CD4-positive, alpha-beta T cell treated with Interferon alpha-2 for 1 hour (primary cell): Measurements from ENCODE around the gene PITPNB.

Experiments
- DNase-seq, 2 donors: peaks; one replicate each; pipeline ENCODE4 v3.0.0-alpha.2; 2020 to 2022

PITPNB gene

DNA sequence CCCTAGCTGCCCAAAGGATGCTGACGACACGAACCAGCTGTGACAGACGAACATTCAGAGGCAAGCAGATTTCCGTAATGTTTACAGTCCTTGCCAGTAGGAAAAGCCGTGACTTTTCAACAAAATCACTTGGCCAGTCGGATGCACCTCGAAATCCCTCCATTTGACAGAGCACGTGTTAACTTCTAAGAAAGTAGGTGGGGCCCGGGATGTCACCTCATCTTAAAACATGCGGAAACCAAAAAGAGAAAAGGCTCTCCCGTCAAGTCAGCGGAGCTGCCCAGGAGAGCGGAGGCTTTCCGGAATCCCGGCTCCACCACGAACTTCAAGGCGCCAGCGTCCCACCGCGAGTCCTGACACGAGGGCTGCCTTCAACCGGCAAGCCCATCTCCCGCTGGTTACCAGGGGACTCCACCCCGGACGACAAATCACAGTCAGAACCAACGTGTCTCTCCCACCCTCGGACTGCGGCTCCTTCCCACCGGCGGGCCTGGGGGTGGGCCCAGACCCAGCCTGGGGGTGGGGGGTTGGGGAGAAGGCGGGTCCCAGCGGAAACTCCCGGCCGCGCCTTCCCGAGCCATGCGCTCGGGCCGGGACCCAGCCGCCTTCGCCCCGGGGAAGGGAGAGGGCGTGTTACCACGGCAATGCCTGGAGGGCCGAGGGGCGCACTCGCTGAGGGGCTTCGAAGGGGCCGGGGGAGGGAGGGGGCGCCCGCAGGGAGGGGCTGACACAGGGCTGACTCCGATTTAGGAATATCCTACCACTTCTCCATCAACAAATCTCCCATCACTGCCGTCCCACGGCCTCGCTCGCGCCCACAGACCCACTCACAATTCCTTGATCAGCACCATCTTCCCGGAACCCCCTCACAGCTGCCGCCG, 475 bp downstream of the PITPNB start:
- peak; percentile 37 to 65 for DNase-seq

DNA sequence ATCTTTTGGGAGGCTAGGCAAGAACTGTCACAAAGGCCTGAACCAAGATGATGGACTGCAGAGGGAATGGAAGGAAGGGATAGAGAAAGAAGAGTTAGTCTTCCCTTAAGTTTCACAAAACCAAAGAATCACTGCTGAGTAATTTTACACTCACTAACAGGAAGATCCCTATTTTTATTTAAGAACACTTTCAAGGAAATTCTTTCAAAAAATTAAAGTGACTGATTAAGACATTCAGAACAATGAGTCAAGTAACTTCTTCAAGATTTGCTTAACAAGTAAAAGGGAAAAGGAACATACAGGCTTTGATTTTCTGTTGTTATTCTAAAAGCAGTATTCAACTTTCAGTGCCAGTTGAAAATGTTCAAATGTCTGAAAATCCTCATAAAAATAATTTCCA, 3.1 kb downstream of the PITPNB start:
- DNase-seq: no peak

DNA sequence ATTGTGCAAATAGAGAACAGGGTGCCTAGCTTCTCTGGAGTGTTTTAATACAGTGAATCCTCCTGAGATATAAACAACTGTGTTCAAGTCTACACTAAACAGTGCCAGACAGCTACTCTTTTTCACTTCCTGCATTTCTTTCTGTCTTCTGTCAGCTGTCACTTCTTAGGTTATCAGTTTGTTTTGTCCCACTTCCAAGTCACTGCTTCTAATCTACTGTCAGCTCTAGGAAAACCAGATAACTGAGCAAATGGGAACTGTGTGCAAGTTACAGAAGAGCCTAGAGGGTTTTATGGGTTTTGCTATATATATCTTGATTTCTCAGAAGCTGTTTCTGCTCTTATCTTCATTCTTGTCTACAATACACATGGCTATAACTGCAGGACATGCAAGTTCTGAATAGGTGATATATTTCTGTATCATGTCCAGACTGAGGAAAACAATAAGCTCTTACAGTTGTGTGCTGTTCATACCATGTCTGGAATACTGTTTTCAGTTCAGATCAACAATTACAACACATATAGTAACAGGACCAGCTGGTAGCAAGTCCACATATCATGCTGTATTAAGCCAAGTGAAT, 5.8 kb downstream of the PITPNB start:
- DNase-seq: no peak

- no peak for DNase-seq
Observed at GRCh38 chr22:27912101-27912500, 7.0 kb downstream of the PITPNB start.

GRCh38 chr22:27911330-27911729, 7.7 kb downstream of the PITPNB start:
- no peak for DNase-seq

DNA sequence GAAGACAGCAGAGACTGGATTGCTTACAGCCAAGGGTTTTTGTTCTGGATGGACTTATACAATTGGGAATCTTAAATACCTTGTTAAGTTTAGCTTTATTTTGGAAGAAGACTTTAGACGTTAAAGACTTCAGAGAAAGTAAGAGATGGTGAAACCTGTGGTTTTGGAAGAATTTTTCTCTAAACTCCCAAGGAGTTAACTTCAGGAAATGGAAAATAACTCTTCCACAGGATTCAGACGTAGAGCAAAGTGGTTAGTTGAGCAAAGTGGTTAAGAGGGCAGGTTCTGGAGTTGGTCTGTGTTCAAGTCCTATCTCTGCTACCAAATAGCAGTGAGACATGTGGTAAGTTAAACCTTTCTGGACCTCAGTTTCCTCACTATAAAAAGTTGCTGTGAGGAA, 12.8 kb downstream of the PITPNB start:
- DNase-seq: no peak

DNA sequence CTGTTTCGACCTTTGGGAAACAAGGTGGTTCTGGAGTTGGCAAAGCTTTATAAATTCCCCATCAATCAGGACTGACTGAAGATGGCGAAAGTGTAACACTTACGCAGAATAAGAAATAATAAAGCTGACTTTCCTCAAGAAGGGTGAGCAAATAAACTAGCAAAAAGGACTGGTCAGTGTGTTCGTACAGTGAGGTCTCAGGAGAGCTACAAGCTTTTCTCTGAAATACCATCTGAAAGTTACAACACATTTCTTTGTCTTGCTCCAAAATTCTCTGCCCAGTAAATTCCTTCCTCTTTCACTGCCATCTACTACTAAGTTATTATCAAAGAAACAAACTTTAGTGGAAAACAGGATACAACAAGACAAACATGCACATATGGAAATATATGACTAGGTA, 13.4 kb downstream of the PITPNB start:
- DNase-seq: no peak

- DNase-seq: peak in 1 of 2 donors; percentile 28
Observed at GRCh38 chr22:27903805-27904473, 15.1 kb downstream of the PITPNB start.

GRCh38 chr22:27900153-27900552, 18.9 kb downstream of the PITPNB start:
- no peak for DNase-seq

GRCh38 chr22:27896245-27896644, 22.8 kb downstream of the PITPNB start:
- DNase-seq: no peak

DNA sequence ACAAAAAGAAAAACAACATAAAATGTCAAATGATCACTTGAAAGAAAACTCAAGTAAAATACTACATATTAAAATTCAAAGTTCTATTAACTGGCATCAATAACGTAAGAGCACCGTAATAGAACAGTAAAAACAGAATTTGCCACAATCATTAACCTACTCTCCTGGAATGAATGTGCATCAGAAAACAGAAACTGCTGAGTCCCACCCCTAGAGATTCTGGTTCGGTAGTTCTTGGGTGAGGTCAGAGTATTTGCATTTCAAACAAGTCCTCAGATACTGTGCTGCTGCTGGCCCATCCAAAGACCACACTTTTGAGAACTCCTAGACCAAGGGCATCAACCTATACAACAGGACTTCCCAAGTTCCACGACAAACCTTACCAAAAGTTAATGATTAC, 23.5 kb downstream of the PITPNB start:
- DNase-seq: no peak

DNA sequence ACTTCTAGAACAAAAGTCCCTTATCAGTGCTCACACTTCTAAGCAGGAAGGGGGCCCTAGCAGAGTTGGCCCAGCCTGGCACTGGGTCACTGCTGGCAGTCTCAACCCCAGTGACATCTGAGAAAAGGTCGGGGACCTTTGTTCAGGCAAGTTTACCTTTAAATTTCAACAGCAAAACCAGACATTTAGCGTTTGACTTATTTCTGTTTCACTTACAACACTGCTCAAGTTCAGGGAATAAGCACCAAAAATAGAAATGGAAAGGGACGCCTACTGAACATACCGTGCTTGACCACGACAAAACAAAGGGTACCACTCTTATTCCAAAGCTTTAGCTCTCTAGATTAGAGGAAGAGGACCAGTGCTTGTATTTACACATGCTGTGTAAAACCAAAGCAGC, 26.2 kb downstream of the PITPNB start:
- no peak for DNase-seq

GRCh38 chr22:27892064-27892463, 27.0 kb downstream of the PITPNB start:
- no peak for DNase-seq

- no peak for DNase-seq
Observed at GRCh38 chr22:27888310-27888709, 30.7 kb downstream of the PITPNB start.

GRCh38 chr22:27886843-27887151, 32.3 kb downstream of the PITPNB start:
- no peak for DNase-seq

DNA sequence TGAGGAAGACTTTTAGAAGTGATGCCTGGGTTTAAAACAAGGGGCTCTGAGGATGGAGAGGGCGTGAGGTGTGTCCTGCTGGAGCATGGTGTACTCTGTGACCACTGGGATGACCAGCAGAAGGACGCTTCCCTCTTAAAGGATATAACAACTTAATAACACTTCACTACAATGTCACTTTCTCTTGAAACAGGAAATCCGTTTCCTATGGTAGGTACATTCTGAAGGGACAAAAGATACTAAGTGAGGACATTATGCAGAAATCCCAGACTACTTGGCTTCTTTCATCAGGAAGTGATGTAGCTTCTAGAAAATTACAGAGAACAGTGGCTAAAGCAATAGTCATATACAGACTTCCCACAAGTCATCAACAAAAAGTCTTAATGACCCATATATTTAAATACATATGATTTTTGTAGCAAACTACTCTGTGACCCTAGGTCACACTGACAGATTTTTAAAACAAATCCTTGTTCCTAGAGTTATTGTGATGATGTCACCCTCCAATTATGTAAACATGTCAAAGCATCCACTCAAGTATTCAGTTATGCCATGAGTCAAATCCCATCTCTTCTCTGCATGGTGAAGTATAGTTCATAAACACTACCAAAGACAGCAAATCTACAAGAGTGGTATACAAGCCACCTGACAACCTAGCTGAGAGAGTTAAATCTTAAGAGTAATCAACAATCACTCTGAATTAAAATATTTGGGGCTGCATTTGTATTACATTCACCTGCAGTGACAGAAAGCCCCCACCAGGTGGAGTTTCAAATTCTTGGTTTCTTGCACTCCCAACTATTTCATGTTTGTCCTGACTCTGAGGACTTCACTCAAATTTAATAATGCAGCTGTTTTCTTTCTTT, 32.8 kb downstream of the PITPNB start:
- peak; percentile 29 to 57 for DNase-seq

- no peak for DNase-seq
Observed at GRCh38 chr22:27883656-27884350, 35.3 kb downstream of the PITPNB start.

DNA sequence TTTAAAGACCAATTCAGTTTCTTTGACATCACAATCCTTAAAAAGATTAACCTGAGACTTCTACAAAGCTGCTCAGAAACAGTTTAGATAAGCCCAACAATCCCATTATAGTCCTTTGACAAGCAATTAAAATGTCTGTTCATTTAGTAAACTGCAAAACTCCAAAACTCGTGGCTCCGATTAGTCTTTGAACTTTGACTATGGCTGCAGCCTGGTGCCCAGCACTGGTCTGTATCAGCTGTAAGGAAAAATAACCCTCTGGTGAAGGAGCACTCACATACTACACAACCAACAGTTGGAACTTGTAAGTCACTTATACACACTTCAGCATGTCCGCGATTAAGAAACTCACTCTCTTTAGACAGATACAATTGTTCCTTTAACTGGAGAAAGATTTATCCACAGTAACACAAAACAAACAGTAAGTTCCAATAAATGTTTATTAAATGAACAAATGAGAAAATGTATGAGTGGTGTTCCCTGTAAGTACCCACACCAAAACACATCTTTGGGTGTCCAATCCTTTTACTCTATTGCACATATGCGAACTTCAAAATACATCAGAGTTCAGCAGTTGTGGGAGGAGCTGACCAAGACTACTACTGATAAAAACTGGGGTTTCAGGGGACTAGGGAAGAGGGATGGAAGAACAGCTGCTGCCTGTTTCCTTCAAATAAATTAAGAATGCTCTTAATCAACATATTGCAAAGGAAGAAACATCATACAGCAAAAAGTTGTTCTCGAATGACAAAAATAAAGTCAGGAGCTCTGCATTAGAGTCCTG, 36.4 kb downstream of the PITPNB start:
- DNase-seq: no peak

- DNase-seq: no peak
Observed at GRCh38 chr22:27881421-27881820, 37.6 kb downstream of the PITPNB start.

- DNase-seq: peak in 1 of 2 donors; percentile 57
Observed at GRCh38 chr22:27880778-27881394, 38.2 kb downstream of the PITPNB start.

DNA sequence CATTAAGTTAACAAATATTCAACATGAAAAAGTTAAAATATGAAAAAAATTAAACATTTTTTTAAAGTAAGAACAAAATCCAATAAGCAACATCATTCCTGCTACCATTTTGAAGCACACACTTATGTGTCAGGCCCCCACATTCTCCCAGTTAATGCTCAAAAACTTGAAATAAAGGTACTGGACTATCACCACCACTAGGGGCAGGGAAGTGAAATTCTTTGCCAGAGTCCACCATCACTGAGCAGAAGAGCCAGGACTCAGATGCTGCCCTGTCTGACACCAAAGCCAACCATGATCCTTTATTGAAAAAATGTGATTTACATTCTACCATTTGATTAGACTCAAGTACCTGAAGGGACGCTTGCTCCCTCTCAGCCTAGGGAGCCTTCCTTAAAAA, 39.1 kb downstream of the PITPNB start:
- DNase-seq: peak in 1 of 2 donors; percentile 18
